Uterus (tissue), 4 donors: ENCODE data around the gene RPLP2. TPM values are rescaled to one million over a fixed set of nuclear protein-coding genes. Genes with fewer than 3 reads are reported as not detected.

Experiments
- DNase-seq, 2 donors: peaks; one replicate each; pipeline ENCODE4 v3.0.0-alpha.2; 2019 to 2020
- H3K27ac ChIP-seq, 2 donors: fragments of 200-600 bp; sonication (generic); 1 replicate in 1 of 2; 2 replicates in 1 of 2; pipeline ENCODE4 v1.5.1; 2016 to 2018
- H3K27me3 ChIP-seq, 2 donors: fragments of 200-600 bp; sonication (generic); one replicate each; pipeline ENCODE4 v1.5.1; 2018 to 2019; ENCODE audit warnings: control low read depth in 1 of 2
- H3K36me3 ChIP-seq, 2 donors: fragments of 200-600 bp; sonication (generic); one replicate each; pipeline ENCODE4 v1.5.1; 2019; ENCODE audit warnings: control low read depth in 1 of 2
- H3K4me1 ChIP-seq, 2 donors: fragments of 200-600 bp; sonication (generic); one replicate each; pipeline ENCODE4 v1.5.1; 2018 to 2019; ENCODE audit warnings: control low read depth in 1 of 2
- H3K4me3 ChIP-seq, 2 donors: fragments of 200-600 bp; sonication (generic); 1 replicate in 1 of 2; 2 replicates in 1 of 2; pipeline ENCODE4 v1.5.1; 2018 to 2019; ENCODE audit warnings: mild to moderate bottlenecking in 1 of 2
- H3K9me3 ChIP-seq, 2 donors: fragments of 200-600 bp; sonication (generic); one replicate each; pipeline ENCODE4 v1.5.1; 2019; ENCODE audit warnings: control low read depth in 1 of 2
- CTCF ChIP-seq, 4 experiments: fragments of 200-600 bp in 2 of 4; fragments of 450-650 bp in 2 of 4; sonication (generic) in 2 of 4; IDR thresholded peaks; one replicate each; pipeline ENCODE4 v1.5.1; 2016 to 2019; ENCODE audit warnings: antibody characterized with exemption in 4 of 4, mild to moderate bottlenecking in 2 of 4, moderate library complexity in 1 of 4
- POLR2A ChIP-seq, 2 donors: fragments of 450-650 bp; IDR thresholded peaks; one replicate each; pipeline ENCODE4 v1.6.1; 2016; ENCODE audit warnings: antibody characterized with exemption in 2 of 2, mild to moderate bottlenecking in 1 of 2, moderate library complexity in 1 of 2
- intact Hi-C: fragments of 100-400 bp; cut with DNase I; formaldehyde crosslinking; loops from one replicate; pipeline ENCODE4 v1.15.1; 2023; ENCODE audit warnings: low total_unique reads
- total RNA-seq, 4 donors: library from RNA; depleted of rRNA in 3 of 4; stranded (reverse); fragments of >200 nt in 3 of 4; gene quantifications; one replicate each; pipeline versions ENCODE4 v1.1.0 to v1.2.4, GENCODE V29; 2014 to 2023
- donor health status: DM: yes; HTN: yes; CAD: no.

The RPLP2 gene
- total RNA-seq, 4 donors from 2014 or later = 100 to 1,968 (median 496) TPM

DNA sequence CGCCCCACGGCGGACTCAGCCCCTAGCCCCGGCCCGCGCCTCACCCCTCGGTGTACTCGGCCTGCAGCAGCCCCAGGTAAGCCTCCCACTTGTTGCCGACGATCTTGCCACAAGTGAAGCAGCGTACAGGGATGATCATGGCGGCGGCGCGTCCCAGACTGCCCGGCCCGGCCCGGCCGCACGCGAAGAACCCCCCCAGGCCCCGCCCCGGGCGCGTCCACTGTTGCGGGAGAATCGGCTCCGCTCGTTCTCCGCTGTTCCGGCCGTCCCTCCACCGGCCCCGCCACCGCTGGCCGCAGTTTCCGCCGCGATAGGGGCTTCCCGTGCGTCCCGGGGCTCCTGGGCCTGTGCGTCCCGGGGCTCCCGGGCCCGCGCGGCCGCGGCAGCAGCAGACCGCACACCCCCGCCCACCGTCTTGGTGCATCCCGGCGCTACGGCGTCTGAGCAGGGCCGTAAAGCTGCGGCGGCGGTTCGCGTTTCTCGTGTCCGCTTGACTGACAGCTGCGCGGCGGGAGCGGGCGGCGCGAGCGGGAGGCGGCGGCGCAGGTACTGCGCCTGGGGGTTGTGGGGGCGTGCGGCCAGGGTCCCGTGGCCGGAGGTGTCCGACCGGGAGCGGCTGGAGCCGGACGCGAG is 32.7 kb downstream of the RPLP2 start, which contains the start of the genes POLR2L and TSPAN4:
POLR2L (minus strand) TSS at position 160 of the 633 bp plus-strand sequence; CDS start at position 139, 21 bp downstream.
TSPAN4 (plus strand) TSS at position 483 of the 633 bp plus-strand sequence. CDS start 7,453 bp downstream, outside the sequence.
- Histone ChIP-seq H3K4me1 (peaks cover 7 to 25% of the 10 kb centered on the region in 2 donors), H3K27ac (peak within 1 kb of the TSS; percentile 95 to 97), H3K27me3 (no peaks in the 10 kb centered on the region), H3K4me3 (peak within 1 kb of the TSS; percentile 71 to 99), H3K9me3 (no peaks in the 10 kb centered on the region), H3K36me3 (no peaks in the 10 kb centered on the region)
- DNase-seq = peak; percentile 86 to 90
- TF ChIP-seq CTCF (IDR thresholded peaks at IDR 0.05) (peak in 2 of 4 experiments; percentile 47 to 48), POLR2A (IDR thresholded peaks at IDR 0.05) (peak; percentile 86)
- intact Hi-C loops = no loop called here

- H3K27me3 ChIP-seq = no peaks in the 10 kb centered on the region
- H3K36me3 ChIP-seq = no peaks in the 10 kb centered on the region
- peak in 1 of 2 donors; percentile 43 for DNase-seq
- no peak for TF ChIP-seq POLR2A (IDR thresholded peaks at IDR 0.05)
- TF ChIP-seq CTCF (IDR thresholded peaks at IDR 0.05) = peak in 1 of 4 experiments; percentile 19
- intact Hi-C loops = no loop called here
- no peaks in the 10 kb centered on the region for H3K9me3 ChIP-seq
- peaks cover 7 to 25% of the 10 kb centered on the region in 2 donors for H3K4me1 ChIP-seq
- H3K27ac ChIP-seq = peak overlapping the region; percentile 95 to 97
- H3K4me3 ChIP-seq = peak overlapping the region; percentile 71 to 99
These were observed 33.4 kb downstream of the RPLP2 start for GRCh38 chr11:843086-843734.

- DNase-seq = peak; percentile 90 to 94
- peak overlapping the region; percentile 71 to 99 for H3K4me3 ChIP-seq
- intact Hi-C loops = no loop called here
- TF ChIP-seq CTCF (IDR thresholded peaks at IDR 0.05) = peak in 1 of 4 experiments; percentile 25
- peak; percentile 4 to 57 for TF ChIP-seq POLR2A (IDR thresholded peaks at IDR 0.05)
- no peaks in the 10 kb centered on the region for H3K27me3 ChIP-seq
- no peaks in the 10 kb centered on the region for H3K9me3 ChIP-seq
- peaks cover 15 to 28% of the 10 kb centered on the region in 2 donors for H3K4me1 ChIP-seq
- no peaks in the 10 kb centered on the region for H3K36me3 ChIP-seq
- H3K27ac ChIP-seq = peak overlapping the region; percentile 95 to 97
These were observed 34.3 kb downstream of the RPLP2 start for GRCh38 chr11:843818-844692.

GRCh38 chr11:844693-845644 is 35.2 kb downstream of the RPLP2 start:
- Histone ChIP-seq H3K4me3 (peak overlapping the region; percentile 71 to 99), H3K9me3 (no peaks in the 10 kb centered on the region), H3K36me3 (no peaks in the 10 kb centered on the region), H3K27me3 (no peaks in the 10 kb centered on the region), H3K27ac (peak overlapping the region; percentile 95 to 97), H3K4me1 (peaks cover 17 to 34% of the 10 kb centered on the region in 2 donors)
- no peak for TF ChIP-seq POLR2A (IDR thresholded peaks at IDR 0.05)
- peak in 1 of 4 experiments; percentile 14 for TF ChIP-seq CTCF (IDR thresholded peaks at IDR 0.05)
- intact Hi-C loops = no loop called here
- DNase-seq = peak; percentile 96
